DND-41 (cell line): ENCODE measurements around the gene NEXMIF.

Experiments used
- EZH2 ChIP-seq: IDR thresholded peaks from 3 replicates; pipeline ENCODE4 v1.6.1; 2012; ENCODE audit warnings: borderline replicate concordance, low read depth, mild to moderate bottlenecking, moderate library complexity, low read length, inconsistent platforms; ENCODE audit not compliant: severe bottlenecking
- TF ChIP-seq, protein P1 (sequence below): IDR thresholded peaks from 2 replicates; pipeline ENCODE4 v1.5.1; 2012; ENCODE audit warnings: borderline replicate concordance, low read length, moderate library complexity, mild to moderate bottlenecking; ENCODE audit not compliant: poor library complexity, severe bottlenecking; ENCODE audit errors: extremely low read depth

DNA sequence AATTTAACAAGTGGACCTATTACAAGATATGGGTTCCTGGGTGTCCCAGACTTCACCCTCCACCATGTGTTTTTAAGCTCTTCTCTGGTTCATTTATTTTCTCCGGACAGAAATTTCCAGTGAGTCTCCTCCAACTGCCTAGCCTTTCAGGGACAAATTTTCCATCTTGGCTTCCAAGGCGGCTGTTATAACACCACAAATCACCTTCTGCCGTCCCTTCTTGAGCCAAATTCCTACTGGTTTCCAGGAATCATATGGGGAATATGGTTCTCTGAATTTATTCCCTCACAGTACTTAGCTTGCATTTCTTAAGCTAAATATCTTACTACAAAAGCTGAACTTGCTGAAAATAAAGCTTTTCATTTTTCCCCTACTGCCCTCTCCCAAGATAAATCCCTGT lies 18.8 kb downstream of the NEXMIF start:
- TF ChIP-seq EZH2, result no peak
- TF ChIP-seq, protein P1, sequence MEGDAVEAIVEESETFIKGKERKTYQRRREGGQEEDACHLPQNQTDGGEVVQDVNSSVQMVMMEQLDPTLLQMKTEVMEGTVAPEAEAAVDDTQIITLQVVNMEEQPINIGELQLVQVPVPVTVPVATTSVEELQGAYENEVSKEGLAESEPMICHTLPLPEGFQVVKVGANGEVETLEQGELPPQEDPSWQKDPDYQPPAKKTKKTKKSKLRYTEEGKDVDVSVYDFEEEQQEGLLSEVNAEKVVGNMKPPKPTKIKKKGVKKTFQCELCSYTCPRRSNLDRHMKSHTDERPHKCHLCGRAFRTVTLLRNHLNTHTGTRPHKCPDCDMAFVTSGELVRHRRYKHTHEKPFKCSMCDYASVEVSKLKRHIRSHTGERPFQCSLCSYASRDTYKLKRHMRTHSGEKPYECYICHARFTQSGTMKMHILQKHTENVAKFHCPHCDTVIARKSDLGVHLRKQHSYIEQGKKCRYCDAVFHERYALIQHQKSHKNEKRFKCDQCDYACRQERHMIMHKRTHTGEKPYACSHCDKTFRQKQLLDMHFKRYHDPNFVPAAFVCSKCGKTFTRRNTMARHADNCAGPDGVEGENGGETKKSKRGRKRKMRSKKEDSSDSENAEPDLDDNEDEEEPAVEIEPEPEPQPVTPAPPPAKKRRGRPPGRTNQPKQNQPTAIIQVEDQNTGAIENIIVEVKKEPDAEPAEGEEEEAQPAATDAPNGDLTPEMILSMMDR, result no peak
